GM15510 (cell line): ENCODE data around the gene ATP7A.

Source experiments
- POLR2A ChIP-seq: IDR thresholded peaks from 3 replicates; pipeline ENCODE4 v1.6.1; 2011; ENCODE audit warnings: borderline replicate concordance; ENCODE audit not compliant: insufficient read length; ENCODE audit errors: extremely low read depth

Gene ATP7A

DNA sequence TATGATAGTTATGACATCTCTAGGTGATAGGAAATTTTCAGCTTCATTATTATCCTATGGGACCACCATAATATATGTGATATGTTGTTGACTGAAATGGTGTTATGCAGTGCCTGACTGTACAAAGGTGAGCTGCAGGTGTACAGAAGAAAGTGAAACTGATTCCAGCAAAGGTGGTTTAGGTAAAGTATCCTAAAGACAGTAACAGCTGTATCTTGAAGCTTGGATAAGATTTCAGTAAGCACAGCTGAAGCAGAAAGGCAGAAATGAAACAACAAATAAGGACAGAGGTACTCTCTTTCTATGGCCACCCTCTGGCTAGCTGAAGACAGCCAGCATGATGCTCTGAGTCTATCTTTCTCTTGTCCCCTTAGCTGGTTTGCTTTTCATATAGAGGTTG lies 163.6 kb downstream of the ATP7A start:
- TF ChIP-seq POLR2A, result no peak

DNA sequence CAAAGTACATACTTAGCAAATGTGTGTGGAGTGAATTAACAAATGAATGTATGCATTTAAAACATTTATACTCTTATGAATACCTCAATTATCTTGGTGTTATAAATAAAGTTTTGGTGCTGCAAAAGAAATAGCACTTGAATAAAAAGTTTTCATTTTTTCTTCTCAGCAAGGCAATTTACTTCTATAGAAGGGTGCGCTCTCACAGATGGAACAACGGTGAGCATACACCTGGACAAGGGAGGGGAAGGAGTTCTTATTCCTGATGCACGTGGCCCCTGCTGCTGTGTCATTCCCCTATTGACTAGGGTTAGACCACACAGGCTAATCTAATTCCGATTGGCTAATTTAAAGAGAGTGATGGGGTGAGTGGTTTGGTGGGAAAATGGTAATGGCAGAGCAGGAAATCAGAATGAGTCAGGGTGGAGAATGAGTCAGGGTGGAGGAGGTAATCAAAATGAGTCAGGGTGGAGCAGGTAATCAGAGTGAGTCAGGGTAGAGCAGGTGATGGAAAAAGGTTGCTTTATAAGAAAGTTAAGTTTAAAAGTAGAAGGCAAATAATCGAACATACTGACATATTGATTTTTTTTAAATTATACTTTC lies 165.4 kb downstream of the ATP7A start:
- no peak for TF ChIP-seq POLR2A

DNA sequence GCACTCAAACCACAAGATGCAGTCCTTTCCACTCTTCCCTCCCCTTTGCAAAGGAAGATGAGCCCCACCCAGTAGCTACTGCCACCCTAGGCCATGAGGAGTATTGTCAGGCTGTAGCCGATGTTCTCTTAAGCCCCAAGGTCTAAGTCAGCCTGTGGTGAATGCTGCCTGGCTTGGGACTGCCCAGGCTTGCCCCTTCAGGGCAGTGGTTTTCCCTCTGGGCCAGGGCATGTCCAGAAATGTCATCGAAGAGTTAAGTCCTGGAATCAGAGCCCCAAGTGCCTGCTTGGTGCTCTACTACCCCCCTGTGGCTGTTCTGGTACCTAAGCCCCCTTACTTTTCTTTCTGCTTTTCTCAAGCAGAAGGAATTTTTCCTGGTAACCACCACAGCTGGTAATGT lies 181.8 kb downstream of the ATP7A start:
- TF ChIP-seq POLR2A, result no peak

DNA sequence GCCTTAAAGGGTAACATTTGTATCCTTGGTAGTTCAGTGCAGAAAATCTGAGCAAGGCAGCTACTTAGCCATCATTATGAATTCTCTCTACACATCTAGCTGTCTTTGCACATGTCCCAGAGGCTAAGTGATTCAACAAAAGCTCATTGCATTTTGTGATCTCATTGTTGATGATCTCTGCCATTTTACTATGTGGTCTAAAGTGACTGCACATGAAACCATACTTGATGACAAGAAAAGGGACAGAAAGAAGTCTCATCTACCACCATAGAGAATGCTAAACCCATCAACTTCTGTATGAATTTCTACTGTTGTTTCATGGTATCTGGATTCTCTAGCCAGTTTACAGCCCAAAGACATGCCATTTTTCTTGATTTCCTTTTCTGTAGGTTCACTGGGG lies 187.6 kb downstream of the ATP7A start:
- TF ChIP-seq POLR2A, result no peak
